OCI-LY1 (cell line): ENCODE results near the gene SPRY1.

Experiments used
- EZH2 ChIP-seq: fragments of 200-600 bp; sonication (generic), shearing (Covaris generic); IDR thresholded peaks from 2 replicates; pipeline ENCODE4 v1.8.0; 2017; ENCODE audit warnings: borderline replicate concordance, mixed run types, mild to moderate bottlenecking, antibody characterized with exemption, low read length, moderate library complexity, mixed read lengths
- TF ChIP-seq, protein P1 (sequence below): fragments of 200-600 bp; sonication (generic), shearing (Covaris generic); IDR thresholded peaks from 2 replicates; pipeline ENCODE4 v1.5.1; 2017; ENCODE audit warnings: mild to moderate bottlenecking, antibody characterized with exemption, low read length, moderate library complexity, mixed read lengths

DNA sequence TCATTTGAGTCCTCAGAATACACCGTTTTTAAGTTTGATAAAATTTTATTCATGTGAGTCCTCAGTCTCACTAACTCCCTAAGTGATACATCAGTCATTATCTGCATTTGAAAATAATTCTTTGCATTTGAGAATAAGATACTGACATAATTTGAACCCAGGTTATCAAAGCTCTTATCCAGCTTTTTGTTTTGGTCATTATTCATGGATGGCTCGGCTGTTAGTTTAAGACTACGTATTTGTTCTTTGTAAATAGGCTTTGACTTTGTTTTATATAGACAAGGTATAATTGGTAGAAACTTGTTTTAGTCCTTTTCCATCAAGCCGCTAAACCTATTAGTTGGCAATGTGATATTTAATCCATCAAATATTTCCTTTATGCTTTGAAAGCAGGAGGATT lies 7.9 kb downstream of the SPRY1 start:
- TF ChIP-seq, protein P1, sequence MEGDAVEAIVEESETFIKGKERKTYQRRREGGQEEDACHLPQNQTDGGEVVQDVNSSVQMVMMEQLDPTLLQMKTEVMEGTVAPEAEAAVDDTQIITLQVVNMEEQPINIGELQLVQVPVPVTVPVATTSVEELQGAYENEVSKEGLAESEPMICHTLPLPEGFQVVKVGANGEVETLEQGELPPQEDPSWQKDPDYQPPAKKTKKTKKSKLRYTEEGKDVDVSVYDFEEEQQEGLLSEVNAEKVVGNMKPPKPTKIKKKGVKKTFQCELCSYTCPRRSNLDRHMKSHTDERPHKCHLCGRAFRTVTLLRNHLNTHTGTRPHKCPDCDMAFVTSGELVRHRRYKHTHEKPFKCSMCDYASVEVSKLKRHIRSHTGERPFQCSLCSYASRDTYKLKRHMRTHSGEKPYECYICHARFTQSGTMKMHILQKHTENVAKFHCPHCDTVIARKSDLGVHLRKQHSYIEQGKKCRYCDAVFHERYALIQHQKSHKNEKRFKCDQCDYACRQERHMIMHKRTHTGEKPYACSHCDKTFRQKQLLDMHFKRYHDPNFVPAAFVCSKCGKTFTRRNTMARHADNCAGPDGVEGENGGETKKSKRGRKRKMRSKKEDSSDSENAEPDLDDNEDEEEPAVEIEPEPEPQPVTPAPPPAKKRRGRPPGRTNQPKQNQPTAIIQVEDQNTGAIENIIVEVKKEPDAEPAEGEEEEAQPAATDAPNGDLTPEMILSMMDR = no peak
- TF ChIP-seq EZH2 = no peak
